ENCODE measurements around the gene ABCG1. TPM values are rescaled to one million over a fixed set of nuclear protein-coding genes. Genes with fewer than 3 reads are reported as not detected.
A peak's percentile ranks its signal among the peaks of the same experiment; 100 is the strongest.

ABCG1 gene
- polyA plus RNA-seq, 4 donors = 5.5 to 46.5 (median 21.2) TPM

- no peaks in the 10 kb centered on the region for H3K27me3 ChIP-seq (ENCODE audit: control insufficient read depth in 3 of 3, insufficient read depth in 3 of 3, low read length in 3 of 3)
- FAIRE-seq (no peak), DNase-seq (peak; percentile 78 to 81)
- peaks cover 0 to 19% (median 6%) of the 10 kb centered on the region in 3 donors for H3K4me1 ChIP-seq (ENCODE audit: control insufficient read depth in 3 of 3, insufficient read depth in 2 of 3, low read depth in 1 of 3, low read length in 2 of 3)
- no peaks in the 10 kb centered on the region for H3K9me3 ChIP-seq (ENCODE audit: control insufficient read depth in 2 of 2, insufficient read depth in 1 of 2, low read depth in 1 of 2, low read length in 1 of 2)
- no peak overlapping the region for H3K4me3 ChIP-seq (ENCODE audit: low read depth in 1 of 3, low read length in 3 of 3)
- 41 to 52% (median 46%) methylated on average over 5 of the region's 5 CpGs for WGBS, 3 donors
- no peaks in the 10 kb centered on the region for H3K36me3 ChIP-seq (ENCODE audit: control insufficient read depth in 3 of 3, insufficient read depth in 2 of 3, low read depth in 1 of 3, low read length in 3 of 3)
- H3K27ac ChIP-seq (ENCODE audit: low read depth in 1 of 3, low read length in 2 of 3) = peak overlapping the region in 2 of 3 donors; percentile 64 to 70
Observed at GRCh38 chr21:42198929-42199867, 19.7 kb upstream of the ABCG1 start.

DNA sequence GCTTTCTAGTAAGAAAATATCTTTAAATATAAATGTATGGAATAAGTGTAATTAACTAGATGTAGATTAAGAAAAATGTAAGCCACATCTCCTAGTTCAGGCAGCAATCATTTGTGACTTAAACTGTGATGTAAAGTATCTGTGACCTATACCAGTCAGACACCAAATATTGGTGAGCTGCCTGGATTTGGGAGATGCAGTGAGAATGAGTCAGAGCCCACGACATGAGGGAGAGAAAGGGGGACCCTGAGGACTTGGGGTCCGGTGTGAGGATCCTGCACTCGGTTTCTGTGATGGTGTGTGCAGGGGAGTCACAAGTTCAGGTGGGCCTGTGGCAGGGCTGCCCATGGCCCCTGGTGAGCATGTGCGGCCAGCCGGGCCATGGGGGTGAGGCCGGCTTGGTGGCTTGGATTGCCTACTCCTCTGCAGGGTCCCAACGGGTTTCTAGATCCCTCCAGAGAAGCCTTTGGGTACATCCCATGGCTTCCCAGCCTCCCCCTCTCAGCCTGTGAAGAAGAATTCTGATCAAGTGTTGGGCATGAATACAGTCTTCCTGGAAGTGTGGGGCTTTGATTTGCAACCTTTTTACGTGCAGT, 19.0 kb upstream of the ABCG1 start:
- no peak overlapping the region for H3K27ac ChIP-seq (ENCODE audit: low read depth in 1 of 3, low read length in 2 of 3)
- FAIRE-seq = no peak
- H3K36me3 ChIP-seq (ENCODE audit: control insufficient read depth in 3 of 3, insufficient read depth in 2 of 3, low read depth in 1 of 3, low read length in 3 of 3) = no peaks in the 10 kb centered on the region
- no peak overlapping the region for H3K4me3 ChIP-seq (ENCODE audit: low read depth in 1 of 3, low read length in 3 of 3)
- WGBS, 3 donors = 84 to 89% (median 88%) methylated on average over 7 to 8 of the region's 8 CpGs
- no peaks in the 10 kb centered on the region for H3K9me3 ChIP-seq (ENCODE audit: control insufficient read depth in 2 of 2, insufficient read depth in 1 of 2, low read depth in 1 of 2, low read length in 1 of 2)
- no peaks in the 10 kb centered on the region for H3K27me3 ChIP-seq (ENCODE audit: control insufficient read depth in 3 of 3, insufficient read depth in 3 of 3, low read length in 3 of 3)
- DNase-seq = no peak
- peaks cover 0 to 19% (median 6%) of the 10 kb centered on the region in 3 donors for H3K4me1 ChIP-seq (ENCODE audit: control insufficient read depth in 3 of 3, insufficient read depth in 2 of 3, low read depth in 1 of 3, low read length in 2 of 3)

- WGBS, 3 donors = 41 to 72% (median 54%) methylated on average over 14 of the region's 14 CpGs
- H3K4me3 ChIP-seq (ENCODE audit: low read depth in 1 of 3, low read length in 3 of 3) = no peak overlapping the region
- H3K36me3 ChIP-seq (ENCODE audit: control insufficient read depth in 3 of 3, insufficient read depth in 2 of 3, low read depth in 1 of 3, low read length in 3 of 3) = no peaks in the 10 kb centered on the region
- DNase-seq (peak in 1 of 2 donors; percentile 53), FAIRE-seq (no peak)
- H3K4me1 ChIP-seq (ENCODE audit: control insufficient read depth in 3 of 3, insufficient read depth in 2 of 3, low read depth in 1 of 3, low read length in 2 of 3) = peaks cover 0 to 19% (median 6%) of the 10 kb centered on the region in 3 donors
- no peaks in the 10 kb centered on the region for H3K9me3 ChIP-seq (ENCODE audit: control insufficient read depth in 2 of 2, insufficient read depth in 1 of 2, low read depth in 1 of 2, low read length in 1 of 2)
- no peaks in the 10 kb centered on the region for H3K27me3 ChIP-seq (ENCODE audit: control insufficient read depth in 3 of 3, insufficient read depth in 3 of 3, low read length in 3 of 3)
- no peak overlapping the region for H3K27ac ChIP-seq (ENCODE audit: low read depth in 1 of 3, low read length in 2 of 3)
Observed at GRCh38 chr21:42200906-42201614, 17.9 kb upstream of the ABCG1 start.

DNA sequence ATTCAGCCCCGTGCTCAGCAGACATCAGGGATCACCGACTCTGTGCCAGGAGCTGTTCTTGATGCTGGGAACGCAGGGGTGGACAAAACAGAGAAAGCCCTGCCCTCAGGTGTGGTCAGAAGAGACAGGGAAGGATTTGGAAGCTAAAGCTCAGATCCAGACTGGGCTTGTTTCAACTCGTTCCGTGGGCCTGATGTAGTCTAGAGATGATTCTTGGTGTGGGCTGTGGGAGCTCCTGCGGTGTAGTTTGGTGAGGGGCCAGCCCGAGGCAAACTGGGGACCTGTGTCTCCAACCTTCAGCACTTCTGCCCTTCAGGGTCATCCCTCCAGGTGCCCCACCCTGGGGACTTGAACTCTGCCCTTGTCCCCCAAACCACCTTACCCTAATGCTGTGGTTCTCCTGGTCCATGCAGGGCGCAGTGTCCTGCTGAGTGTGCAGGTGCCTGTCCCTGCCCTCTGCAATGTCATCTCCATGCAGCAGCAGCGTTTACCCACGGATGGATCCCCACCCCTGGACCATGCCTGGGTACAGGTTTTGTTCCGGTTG, 17.3 kb upstream of the ABCG1 start:
- FAIRE-seq (no peak), DNase-seq (no peak)
- Histone ChIP-seq H3K27me3 (ENCODE audit: control insufficient read depth in 3 of 3, insufficient read depth in 3 of 3, low read length in 3 of 3) (no peaks in the 10 kb centered on the region), H3K4me3 (ENCODE audit: low read depth in 1 of 3, low read length in 3 of 3) (no peak overlapping the region), H3K27ac (ENCODE audit: low read depth in 1 of 3, low read length in 2 of 3) (no peak overlapping the region), H3K4me1 (ENCODE audit: control insufficient read depth in 3 of 3, insufficient read depth in 2 of 3, low read depth in 1 of 3, low read length in 2 of 3) (peaks cover 0 to 19% (median 6%) of the 10 kb centered on the region in 3 donors), H3K36me3 (ENCODE audit: control insufficient read depth in 3 of 3, insufficient read depth in 2 of 3, low read depth in 1 of 3, low read length in 3 of 3) (no peaks in the 10 kb centered on the region), H3K9me3 (ENCODE audit: control insufficient read depth in 2 of 2, insufficient read depth in 1 of 2, low read depth in 1 of 2, low read length in 1 of 2) (no peaks in the 10 kb centered on the region)
- WGBS, 3 donors = 68 to 77% (median 73%) methylated on average over 11 of the region's 11 CpGs

DNA sequence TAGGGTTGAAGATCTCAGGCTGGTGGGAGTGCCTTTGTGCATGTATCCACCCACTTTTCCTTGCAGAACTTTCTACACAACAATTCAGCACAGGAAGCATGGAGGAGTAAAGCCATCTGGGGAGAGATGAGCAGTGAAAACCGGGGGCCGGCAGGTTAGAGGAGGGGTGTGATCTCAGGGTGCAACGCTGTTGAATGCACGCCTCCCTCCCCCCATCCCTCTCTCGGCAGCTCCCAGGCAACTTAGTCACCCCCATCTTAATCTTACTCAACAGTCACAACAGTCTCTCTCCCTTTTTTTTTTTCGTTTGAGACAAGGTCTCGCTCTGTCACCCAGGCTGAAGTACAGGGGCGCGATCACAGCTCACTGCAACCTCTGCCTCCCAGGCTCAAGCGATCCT, 16.6 kb upstream of the ABCG1 start:
- H3K36me3 ChIP-seq (ENCODE audit: control insufficient read depth in 3 of 3, insufficient read depth in 2 of 3, low read depth in 1 of 3, low read length in 3 of 3) = no peaks in the 10 kb centered on the region
- DNase-seq (no peak), FAIRE-seq (no peak)
- no peaks in the 10 kb centered on the region for H3K9me3 ChIP-seq (ENCODE audit: control insufficient read depth in 2 of 2, insufficient read depth in 1 of 2, low read depth in 1 of 2, low read length in 1 of 2)
- H3K27ac ChIP-seq (ENCODE audit: low read depth in 1 of 3, low read length in 2 of 3) = no peak overlapping the region
- WGBS, 3 donors = 78 to 84% (median 81%) methylated on average over 9 to 10 of the region's 10 CpGs
- no peak overlapping the region for H3K4me3 ChIP-seq (ENCODE audit: low read depth in 1 of 3, low read length in 3 of 3)
- H3K27me3 ChIP-seq (ENCODE audit: control insufficient read depth in 3 of 3, insufficient read depth in 3 of 3, low read length in 3 of 3) = no peaks in the 10 kb centered on the region
- peaks cover 0 to 19% (median 6%) of the 10 kb centered on the region in 3 donors for H3K4me1 ChIP-seq (ENCODE audit: control insufficient read depth in 3 of 3, insufficient read depth in 2 of 3, low read depth in 1 of 3, low read length in 2 of 3)

GRCh38 chr21:42203321-42203720, 15.6 kb upstream of the ABCG1 start:
- 58 to 72% (median 62%) methylated on average over 5 of the region's 5 CpGs for WGBS, 3 donors
- H3K36me3 ChIP-seq (ENCODE audit: control insufficient read depth in 3 of 3, insufficient read depth in 2 of 3, low read depth in 1 of 3, low read length in 3 of 3) = no peaks in the 10 kb centered on the region
- H3K27me3 ChIP-seq (ENCODE audit: control insufficient read depth in 3 of 3, insufficient read depth in 3 of 3, low read length in 3 of 3) = no peaks in the 10 kb centered on the region
- peaks cover 0 to 19% (median 6%) of the 10 kb centered on the region in 3 donors for H3K4me1 ChIP-seq (ENCODE audit: control insufficient read depth in 3 of 3, insufficient read depth in 2 of 3, low read depth in 1 of 3, low read length in 2 of 3)
- no peak overlapping the region for H3K27ac ChIP-seq (ENCODE audit: low read depth in 1 of 3, low read length in 2 of 3)
- no peak overlapping the region for H3K4me3 ChIP-seq (ENCODE audit: low read depth in 1 of 3, low read length in 3 of 3)
- H3K9me3 ChIP-seq (ENCODE audit: control insufficient read depth in 2 of 2, insufficient read depth in 1 of 2, low read depth in 1 of 2, low read length in 1 of 2) = no peaks in the 10 kb centered on the region
- DNase-seq = no peak
- FAIRE-seq = no peak

DNA sequence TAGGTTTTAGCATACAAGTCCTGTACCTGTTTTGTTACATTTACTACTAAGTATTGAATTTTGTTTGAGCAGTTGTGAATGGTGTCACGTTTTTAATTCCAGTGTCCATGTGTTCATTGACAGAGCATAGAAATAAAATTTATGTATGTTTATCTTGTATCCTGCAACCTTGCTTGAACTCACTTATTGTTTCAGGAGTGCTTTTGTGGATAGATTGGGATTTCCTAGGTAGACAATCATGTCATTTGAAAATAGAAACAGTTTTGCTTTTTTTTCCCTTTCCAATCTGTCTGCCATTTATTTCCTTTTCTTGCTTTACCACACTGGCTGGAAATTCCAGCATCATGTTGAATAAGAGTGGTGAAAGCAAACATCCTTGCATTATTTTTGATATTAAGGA, 15.0 kb upstream of the ABCG1 start:
- H3K4me3 ChIP-seq (ENCODE audit: low read depth in 1 of 3, low read length in 3 of 3) = no peak overlapping the region
- no peaks in the 10 kb centered on the region for H3K36me3 ChIP-seq (ENCODE audit: control insufficient read depth in 3 of 3, insufficient read depth in 2 of 3, low read depth in 1 of 3, low read length in 3 of 3)
- DNase-seq = no peak
- peaks cover 0 to 14% (median 5%) of the 10 kb centered on the region in 3 donors for H3K4me1 ChIP-seq (ENCODE audit: control insufficient read depth in 3 of 3, insufficient read depth in 2 of 3, low read depth in 1 of 3, low read length in 2 of 3)
- H3K27ac ChIP-seq (ENCODE audit: low read depth in 1 of 3, low read length in 2 of 3) = no peak overlapping the region
- H3K27me3 ChIP-seq (ENCODE audit: control insufficient read depth in 3 of 3, insufficient read depth in 3 of 3, low read length in 3 of 3) = no peaks in the 10 kb centered on the region
- 60 to 70% (median 67%) methylated on average over 1 of the region's 1 CpG for WGBS, 3 donors
- FAIRE-seq = no peak
- H3K9me3 ChIP-seq (ENCODE audit: control insufficient read depth in 2 of 2, insufficient read depth in 1 of 2, low read depth in 1 of 2, low read length in 1 of 2) = no peaks in the 10 kb centered on the region

GRCh38 chr21:42207426-42207825, 11.5 kb upstream of the ABCG1 start:
- FAIRE-seq (no peak), DNase-seq (peak in 1 of 2 donors; percentile 69)
- H3K9me3 ChIP-seq (ENCODE audit: control insufficient read depth in 2 of 2, insufficient read depth in 1 of 2, low read depth in 1 of 2, low read length in 1 of 2) = no peaks in the 10 kb centered on the region
- no peak overlapping the region for H3K4me3 ChIP-seq (ENCODE audit: low read depth in 1 of 3, low read length in 3 of 3)
- no peaks in the 10 kb centered on the region for H3K36me3 ChIP-seq (ENCODE audit: control insufficient read depth in 3 of 3, insufficient read depth in 2 of 3, low read depth in 1 of 3, low read length in 3 of 3)
- WGBS, 3 donors = 28 to 61% (median 49%) methylated on average over 2 of the region's 2 CpGs
- peak overlapping the region in 1 of 3 donors; percentile 5 for H3K27ac ChIP-seq (ENCODE audit: low read depth in 1 of 3, low read length in 2 of 3)
- H3K27me3 ChIP-seq (ENCODE audit: control insufficient read depth in 3 of 3, insufficient read depth in 3 of 3, low read length in 3 of 3) = no peaks in the 10 kb centered on the region
- H3K4me1 ChIP-seq (ENCODE audit: control insufficient read depth in 3 of 3, insufficient read depth in 2 of 3, low read depth in 1 of 3, low read length in 2 of 3) = peaks cover 0 to 2% (median 0%) of the 10 kb centered on the region in 3 donors
